ENCODE data around the gene FBXO11. TPM values are rescaled to one million over a fixed set of nuclear protein-coding genes. Genes with fewer than 3 reads are reported as not detected.

Gene FBXO11
- total RNA-seq, 1 donor from 2014 or later = 75.0 TPM

GRCh38 chr2:47799031-47799609 lies 107.2 kb downstream of the FBXO11 start:
- Histone ChIP-seq H3K4me1 (no peaks in the 10 kb centered on the region), H3K4me3 (no peak overlapping the region), H3K9me3 (peaks cover 8% of the 10 kb centered on the region), H3K27me3 (ENCODE audit: low read depth) (no peaks in the 10 kb centered on the region), H3K27ac (no peak overlapping the region), H3K36me3 (peaks cover 96% of the 10 kb centered on the region)
- intact Hi-C loops (cut with DNase I) = no loop called here
- no peak for TF ChIP-seq CTCF (IDR thresholded peaks at IDR 0.05)
- peak in 1 of 2 donors; percentile 31 for ATAC-seq
- no peak for DNase-seq

GRCh38 chr2:47798631-47799030 lies 107.7 kb downstream of the FBXO11 start:
- ATAC-seq (peak; percentile 69 to 82), DNase-seq (no peak)
- H3K27me3 ChIP-seq (ENCODE audit: low read depth) = no peaks in the 10 kb centered on the region
- intact Hi-C loops (cut with DNase I) = no loop called here
- no peak overlapping the region for H3K27ac ChIP-seq
- peaks cover 8% of the 10 kb centered on the region for H3K9me3 ChIP-seq
- H3K4me3 ChIP-seq = no peak overlapping the region
- peaks cover 92% of the 10 kb centered on the region for H3K36me3 ChIP-seq
- H3K4me1 ChIP-seq = no peaks in the 10 kb centered on the region
- TF ChIP-seq CTCF (IDR thresholded peaks at IDR 0.05) = no peak

- H3K4me3 ChIP-seq = no peak overlapping the region
- intact Hi-C loops (cut with DNase I) = no loop called here
- no peak for TF ChIP-seq CTCF (IDR thresholded peaks at IDR 0.05)
- peaks cover 73% of the 10 kb centered on the region for H3K36me3 ChIP-seq
- no peaks in the 10 kb centered on the region for H3K27me3 ChIP-seq (ENCODE audit: low read depth)
- no peaks in the 10 kb centered on the region for H3K4me1 ChIP-seq
- ATAC-seq (no peak), DNase-seq (no peak)
- H3K9me3 ChIP-seq = no peaks in the 10 kb centered on the region
- no peak overlapping the region for H3K27ac ChIP-seq
Observed at GRCh38 chr2:47796090-47796697, 110.1 kb downstream of the FBXO11 start.

GRCh38 chr2:47785986-47786385 lies 120.3 kb downstream of the FBXO11 start:
- Histone ChIP-seq H3K4me1 (peaks cover 15% of the 10 kb centered on the region), H3K27ac (no peak overlapping the region), H3K36me3 (no peaks in the 10 kb centered on the region), H3K4me3 (no peak overlapping the region), H3K9me3 (no peaks in the 10 kb centered on the region), H3K27me3 (ENCODE audit: low read depth) (no peaks in the 10 kb centered on the region)
- TF ChIP-seq CTCF (IDR thresholded peaks at IDR 0.05) = no peak
- no peak for ATAC-seq
- intact Hi-C loops (cut with DNase I) = no loop called here
- no peak for DNase-seq

- no peak for TF ChIP-seq CTCF (IDR thresholded peaks at IDR 0.05)
- H3K4me1 ChIP-seq = peaks cover 15% of the 10 kb centered on the region
- DNase-seq = no peak
- H3K4me3 ChIP-seq = peak overlapping the region; percentile 92
- H3K36me3 ChIP-seq = no peaks in the 10 kb centered on the region
- ATAC-seq = no peak
- no peaks in the 10 kb centered on the region for H3K27me3 ChIP-seq (ENCODE audit: low read depth)
- peak overlapping the region; percentile 90 for H3K27ac ChIP-seq
- no peaks in the 10 kb centered on the region for H3K9me3 ChIP-seq
- intact Hi-C loops (cut with DNase I) = no loop called here
Observed at GRCh38 chr2:47784352-47784851, 121.9 kb downstream of the FBXO11 start.

Measured in lower lobe of right lung (tissue), 2 donors.